ENCODE results near the gene ATP10A. TPM values are rescaled to one million over a fixed set of nuclear protein-coding genes. Genes with fewer than 3 reads are reported as not detected.

The ATP10A gene
- polyA plus RNA-seq, 1 donor (not counting 4 experiments of a cell fraction or from before 2014, with no cell fraction given): not detected

DNA sequence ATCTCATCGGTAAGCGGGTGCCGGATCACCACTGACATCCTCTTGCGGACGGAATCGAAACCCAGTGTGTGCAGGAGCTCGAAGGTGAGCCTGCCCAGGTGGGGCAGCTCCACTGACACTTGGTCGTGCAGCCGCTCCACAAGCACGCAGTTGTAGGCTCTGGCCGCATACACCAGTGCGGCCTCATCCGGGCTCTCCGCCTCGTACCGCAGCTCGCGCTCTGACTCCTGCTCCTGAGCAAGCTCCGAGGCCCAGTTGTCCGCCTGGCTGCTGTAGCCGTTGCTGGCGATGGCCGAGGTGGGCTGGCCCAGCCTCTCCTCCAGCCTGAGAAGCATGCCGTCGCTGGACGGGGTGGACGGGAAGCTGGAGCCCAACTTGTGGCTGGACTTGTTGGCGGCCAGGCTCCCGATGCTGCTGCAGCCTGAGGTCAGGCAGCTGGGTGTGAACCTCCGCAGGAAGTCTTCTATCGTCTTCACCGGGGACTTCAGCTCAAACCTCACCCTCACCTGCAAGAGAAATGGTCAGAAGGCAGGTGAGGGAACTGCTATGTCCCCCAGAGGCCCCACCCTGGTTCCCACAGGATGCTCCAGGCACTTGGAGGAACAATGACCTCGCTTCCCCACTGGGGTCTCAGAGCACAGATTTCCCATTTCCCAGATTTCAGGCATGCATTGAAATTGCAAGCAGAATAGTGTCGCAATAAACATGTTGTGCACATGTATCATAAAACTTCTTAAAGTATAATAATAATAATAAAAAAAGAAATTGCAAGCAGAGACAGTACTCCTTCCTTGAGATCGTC lies 149.2 kb downstream of the ATP10A start:
- no peaks in the 10 kb centered on the region for H3K4me1 ChIP-seq (ENCODE audit: control insufficient read depth, extremely low read depth, insufficient read depth, low read length)
- no peaks in the 10 kb centered on the region for H3K9me1 ChIP-seq (ENCODE audit: control insufficient read depth, extremely low read depth, insufficient read depth, low read length)
- DNase-seq (ENCODE audit: low read depth, low spot score) (no peak), FAIRE-seq (no peak)
- dilution Hi-C loops (cut with MboI; ENCODE audit: extremely low pct_ligation_motif_present, low sequenced_read_pairs): no loop called here
- no peak overlapping the region for H3K9ac ChIP-seq (ENCODE audit: control insufficient read depth, extremely low read depth, insufficient read depth, low read length)
- no peak overlapping the region for H2AFZ ChIP-seq (ENCODE audit: control insufficient read depth, low read length)
- no peaks in the 10 kb centered on the region for H3K79me2 ChIP-seq (ENCODE audit: control insufficient read depth, insufficient read depth, low read length)
- H3K4me2 ChIP-seq (ENCODE audit: control insufficient read depth, extremely low read depth, insufficient read depth, low read depth, low read length): no peak overlapping the region
- no peaks in the 10 kb centered on the region for H3K27me3 ChIP-seq (ENCODE audit: control insufficient read depth, extremely low read depth, insufficient read depth, low read length)
- no peaks in the 10 kb centered on the region for H4K20me1 ChIP-seq (ENCODE audit: control insufficient read depth, extremely low read depth, insufficient read depth, low read length)
- H3K4me3 ChIP-seq (ENCODE audit: control insufficient read depth in 2 of 3, extremely low read depth in 1 of 3, insufficient read depth in 2 of 3, low read depth in 1 of 3, low read length in 3 of 3): no peak overlapping the region
- H3K27ac ChIP-seq (ENCODE audit: control insufficient read depth, insufficient read depth, low read length): no peak overlapping the region
- H3K9me3 ChIP-seq (ENCODE audit: control insufficient read depth, low read depth, low read length): peaks cover 23% of the 10 kb centered on the region
- TF ChIP-seq EZH2 (IDR thresholded peaks at IDR 0.05; ENCODE audit: low read length): no peak
- TF ChIP-seq, protein P1, sequence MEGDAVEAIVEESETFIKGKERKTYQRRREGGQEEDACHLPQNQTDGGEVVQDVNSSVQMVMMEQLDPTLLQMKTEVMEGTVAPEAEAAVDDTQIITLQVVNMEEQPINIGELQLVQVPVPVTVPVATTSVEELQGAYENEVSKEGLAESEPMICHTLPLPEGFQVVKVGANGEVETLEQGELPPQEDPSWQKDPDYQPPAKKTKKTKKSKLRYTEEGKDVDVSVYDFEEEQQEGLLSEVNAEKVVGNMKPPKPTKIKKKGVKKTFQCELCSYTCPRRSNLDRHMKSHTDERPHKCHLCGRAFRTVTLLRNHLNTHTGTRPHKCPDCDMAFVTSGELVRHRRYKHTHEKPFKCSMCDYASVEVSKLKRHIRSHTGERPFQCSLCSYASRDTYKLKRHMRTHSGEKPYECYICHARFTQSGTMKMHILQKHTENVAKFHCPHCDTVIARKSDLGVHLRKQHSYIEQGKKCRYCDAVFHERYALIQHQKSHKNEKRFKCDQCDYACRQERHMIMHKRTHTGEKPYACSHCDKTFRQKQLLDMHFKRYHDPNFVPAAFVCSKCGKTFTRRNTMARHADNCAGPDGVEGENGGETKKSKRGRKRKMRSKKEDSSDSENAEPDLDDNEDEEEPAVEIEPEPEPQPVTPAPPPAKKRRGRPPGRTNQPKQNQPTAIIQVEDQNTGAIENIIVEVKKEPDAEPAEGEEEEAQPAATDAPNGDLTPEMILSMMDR (optimal IDR thresholded peaks at IDR 0.05 in 1 of 3, IDR thresholded peaks at IDR 0.05 in 1 of 3, conservative IDR thresholded peaks at IDR 0.05 in 1 of 3; ENCODE audit: extremely low read depth in 1 of 3, insufficient read depth in 2 of 3, low read length in 3 of 3): no peak
- no peaks in the 10 kb centered on the region for H3K36me3 ChIP-seq (ENCODE audit: control insufficient read depth in 2 of 2, extremely low read depth in 1 of 2, insufficient read depth in 2 of 2, low read length in 2 of 2)

DNA sequence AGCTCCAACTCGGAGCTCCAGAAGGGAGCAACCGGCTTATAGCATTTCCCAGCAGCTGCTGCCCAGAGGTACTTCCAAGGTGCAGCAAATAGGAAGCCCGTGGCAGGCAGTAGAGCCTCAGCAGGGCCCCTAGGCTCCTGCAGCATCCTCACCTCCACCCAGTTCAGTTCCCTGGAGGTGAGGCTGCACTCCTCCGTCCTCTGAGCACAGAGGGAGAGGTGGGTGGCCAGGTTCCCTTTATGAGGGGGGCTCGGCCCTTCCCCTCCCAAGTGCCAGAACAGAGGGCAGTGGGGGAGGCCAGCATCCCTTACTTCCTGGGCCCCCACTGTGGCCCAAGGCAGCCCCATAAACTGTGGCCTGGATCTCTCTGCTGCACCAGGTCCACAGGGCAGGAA lies 150.2 kb downstream of the ATP10A start:
- Histone ChIP-seq H3K4me3 (ENCODE audit: control insufficient read depth in 2 of 3, extremely low read depth in 1 of 3, insufficient read depth in 2 of 3, low read depth in 1 of 3, low read length in 3 of 3) (no peak overlapping the region), H3K9me3 (ENCODE audit: control insufficient read depth, low read depth, low read length) (peaks cover 20% of the 10 kb centered on the region), H3K9me1 (ENCODE audit: control insufficient read depth, extremely low read depth, insufficient read depth, low read length) (no peaks in the 10 kb centered on the region), H3K36me3 (ENCODE audit: control insufficient read depth in 2 of 2, extremely low read depth in 1 of 2, insufficient read depth in 2 of 2, low read length in 2 of 2) (no peaks in the 10 kb centered on the region), H3K79me2 (ENCODE audit: control insufficient read depth, insufficient read depth, low read length) (no peaks in the 10 kb centered on the region), H3K27me3 (ENCODE audit: control insufficient read depth, extremely low read depth, insufficient read depth, low read length) (no peaks in the 10 kb centered on the region), H3K4me1 (ENCODE audit: control insufficient read depth, extremely low read depth, insufficient read depth, low read length) (no peaks in the 10 kb centered on the region), H3K4me2 (ENCODE audit: control insufficient read depth, extremely low read depth, insufficient read depth, low read depth, low read length) (no peak overlapping the region), H3K9ac (ENCODE audit: control insufficient read depth, extremely low read depth, insufficient read depth, low read length) (no peak overlapping the region), H3K27ac (ENCODE audit: control insufficient read depth, insufficient read depth, low read length) (no peak overlapping the region), H4K20me1 (ENCODE audit: control insufficient read depth, extremely low read depth, insufficient read depth, low read length) (no peaks in the 10 kb centered on the region), H2AFZ (ENCODE audit: control insufficient read depth, low read length) (no peak overlapping the region)
- dilution Hi-C loops (cut with MboI; ENCODE audit: extremely low pct_ligation_motif_present, low sequenced_read_pairs): no loop called here
- FAIRE-seq: no peak
- TF ChIP-seq EZH2 (IDR thresholded peaks at IDR 0.05; ENCODE audit: low read length): no peak
- TF ChIP-seq, protein P1 (optimal IDR thresholded peaks at IDR 0.05 in 1 of 3, IDR thresholded peaks at IDR 0.05 in 1 of 3, conservative IDR thresholded peaks at IDR 0.05 in 1 of 3; ENCODE audit: extremely low read depth in 1 of 3, insufficient read depth in 2 of 3, low read length in 3 of 3): no peak
- no peak for DNase-seq (ENCODE audit: low read depth, low spot score)
